ENCODE measurements around the gene LBHD2.
"Not testable (repeated sequence)": the region's sequence is repeated elsewhere in the genome, so short reads cannot be mapped to it uniquely, and the experiment has no call there.

LBHD2 gene

GRCh38 chr14:103113774-103114173 is 29.8 kb downstream of the LBHD2 start:
- H3K4me3 ChIP-seq (ENCODE audit: low read length) = no peak overlapping the region
- DNase-seq (ENCODE audit: low read depth) = no peak
- TF ChIP-seq CTCF (conservative IDR thresholded peaks at IDR 0.05; ENCODE audit: low read length) = no peak

DNA sequence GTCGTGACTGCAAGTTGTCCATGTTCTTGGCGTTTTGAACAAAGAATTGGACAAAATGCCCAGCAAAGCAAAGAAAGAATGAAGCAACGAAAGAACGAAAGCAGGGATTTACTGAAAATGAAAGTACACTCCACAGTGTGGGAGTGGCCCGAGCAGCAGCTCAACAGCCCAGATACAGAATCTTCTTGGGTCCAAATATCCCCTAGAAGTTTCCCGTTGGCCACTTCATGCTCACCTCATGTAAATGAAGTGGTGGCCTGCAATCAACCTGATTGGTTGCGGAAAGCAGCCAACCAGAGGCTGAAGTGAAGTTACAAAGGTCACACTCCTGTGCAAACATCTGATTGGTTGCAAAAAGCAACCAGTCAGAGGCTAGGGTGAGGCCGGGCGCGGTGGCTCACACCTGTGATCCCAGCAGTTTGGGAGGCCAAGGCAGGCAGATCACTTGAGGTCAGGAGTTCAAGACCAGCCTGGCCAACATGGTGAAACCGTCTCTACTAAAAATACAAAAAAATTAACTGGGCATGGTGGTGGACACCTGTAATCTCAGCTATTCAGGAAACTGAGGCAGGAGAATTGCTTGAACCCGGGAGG is 31.2 kb downstream of the LBHD2 start:
- DNase-seq (ENCODE audit: low read depth); H3K4me3 ChIP-seq (ENCODE audit: low read length): not testable (repeated sequence)

GRCh38 chr14:103115845-103116572 is 32.0 kb downstream of the LBHD2 start:
- no peak overlapping the region for H3K4me3 ChIP-seq (ENCODE audit: low read length)
- TF ChIP-seq CTCF (conservative IDR thresholded peaks at IDR 0.05; ENCODE audit: low read length) = no peak
- DNase-seq (ENCODE audit: low read depth) = no peak

DNA sequence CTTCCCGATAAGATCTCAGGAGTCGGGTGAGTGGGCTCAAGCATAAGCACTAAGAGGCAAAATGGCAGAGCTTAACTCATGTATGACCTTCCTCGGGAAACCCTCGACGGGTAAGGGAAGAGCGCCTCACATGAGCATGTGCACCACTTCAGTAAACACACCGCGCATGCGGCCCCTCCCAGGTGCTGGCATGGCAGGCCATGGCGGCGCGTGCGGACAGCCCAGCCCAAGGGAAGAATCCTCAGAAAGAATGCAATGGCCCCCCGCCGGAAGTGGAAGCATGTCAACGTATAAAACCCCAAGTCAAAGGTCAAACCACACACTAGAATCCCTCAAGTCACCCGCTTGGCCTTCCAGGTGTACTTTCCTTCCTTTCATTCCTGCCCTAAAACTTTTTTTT is 32.6 kb downstream of the LBHD2 start:
- TF ChIP-seq CTCF (conservative IDR thresholded peaks at IDR 0.05; ENCODE audit: low read length) = no peak
- no peak for DNase-seq (ENCODE audit: low read depth)
- H3K4me3 ChIP-seq (ENCODE audit: low read length) = no peak overlapping the region

- H3K4me3 ChIP-seq (ENCODE audit: low read length) = not testable (repeated sequence)
These were observed 33.5 kb downstream of the LBHD2 start for GRCh38 chr14:103117499-103117898.

GRCh38 chr14:103118018-103118662 is 34.1 kb downstream of the LBHD2 start:
- no peak overlapping the region for H3K4me3 ChIP-seq (ENCODE audit: low read length)
- TF ChIP-seq CTCF (conservative IDR thresholded peaks at IDR 0.05; ENCODE audit: low read length) = no peak
- DNase-seq (ENCODE audit: low read depth) = peak; percentile 46

More at GRCh38 chr14:103117499-103117898, 33.5 kb downstream of the LBHD2 start:
- DNase-seq (ENCODE audit: low read depth) = not testable (repeated sequence)

- TF ChIP-seq CTCF (conservative IDR thresholded peaks at IDR 0.05; ENCODE audit: low read length) = no peak
- DNase-seq (ENCODE audit: low read depth) = no peak
- no peak overlapping the region for H3K4me3 ChIP-seq (ENCODE audit: low read length)
These were observed 34.8 kb downstream of the LBHD2 start for GRCh38 chr14:103118663-103119404.

GRCh38 chr14:103119527-103119926 is 35.5 kb downstream of the LBHD2 start:
- not testable (repeated sequence) for DNase-seq (ENCODE audit: low read depth); H3K4me3 ChIP-seq (ENCODE audit: low read length)
